ENCODE measurements around the gene PIGQ.

The PIGQ gene

DNA sequence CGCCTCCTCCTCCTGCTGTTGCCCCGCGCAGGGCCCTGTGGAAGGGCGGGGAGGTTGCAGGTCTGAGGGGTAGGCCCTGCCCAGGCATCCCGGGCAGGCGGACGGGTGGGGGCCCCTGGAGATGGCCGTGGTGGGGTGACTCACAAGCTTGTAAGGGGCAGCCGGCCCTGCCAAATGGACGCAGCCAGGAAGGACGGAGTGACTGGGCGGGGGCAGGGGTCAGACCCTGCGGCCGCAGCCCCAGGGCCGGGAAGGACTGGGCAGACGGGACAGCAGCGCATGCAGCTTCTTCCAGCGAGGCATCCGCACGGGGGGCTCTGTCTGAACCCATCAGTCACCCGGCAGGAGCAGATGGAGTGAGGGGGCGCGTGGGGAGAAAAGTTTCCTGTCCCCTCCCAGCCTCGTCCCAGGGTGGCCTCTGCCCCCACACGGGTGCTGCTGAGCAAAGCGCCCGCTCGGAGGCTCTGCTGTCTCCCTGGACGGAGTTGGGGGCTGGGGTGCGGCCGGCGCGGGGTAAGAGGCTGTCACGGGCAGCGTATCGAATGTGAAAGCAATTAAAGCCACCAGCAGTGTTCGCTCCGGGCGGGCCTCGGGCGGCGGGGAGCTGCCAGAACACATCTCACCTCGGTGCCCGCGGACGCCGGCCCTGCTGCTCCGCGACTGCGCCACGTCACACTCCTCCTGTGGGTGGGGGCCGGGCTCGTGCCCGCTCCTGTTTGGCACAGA, 15.0 kb upstream of the PIGQ start:
- TF ChIP-seq CTCF (IDR thresholded peaks at IDR 0.05), result no peak
- Mint-ChIP-seq H3K27me3 (ENCODE audit: low read depth, poor library complexity) (peaks cover 25% of the 10 kb centered on the region), H3K4me3 (peak overlapping the region; percentile 63), H3K9me3 (no peaks in the 10 kb centered on the region), H3K36me3 (ENCODE audit: low read depth) (peaks cover 4% of the 10 kb centered on the region), H3K4me1 (peaks cover 15% of the 10 kb centered on the region), H3K27ac (no peak overlapping the region)
- peak; percentile 50 for DNase-seq

DNA sequence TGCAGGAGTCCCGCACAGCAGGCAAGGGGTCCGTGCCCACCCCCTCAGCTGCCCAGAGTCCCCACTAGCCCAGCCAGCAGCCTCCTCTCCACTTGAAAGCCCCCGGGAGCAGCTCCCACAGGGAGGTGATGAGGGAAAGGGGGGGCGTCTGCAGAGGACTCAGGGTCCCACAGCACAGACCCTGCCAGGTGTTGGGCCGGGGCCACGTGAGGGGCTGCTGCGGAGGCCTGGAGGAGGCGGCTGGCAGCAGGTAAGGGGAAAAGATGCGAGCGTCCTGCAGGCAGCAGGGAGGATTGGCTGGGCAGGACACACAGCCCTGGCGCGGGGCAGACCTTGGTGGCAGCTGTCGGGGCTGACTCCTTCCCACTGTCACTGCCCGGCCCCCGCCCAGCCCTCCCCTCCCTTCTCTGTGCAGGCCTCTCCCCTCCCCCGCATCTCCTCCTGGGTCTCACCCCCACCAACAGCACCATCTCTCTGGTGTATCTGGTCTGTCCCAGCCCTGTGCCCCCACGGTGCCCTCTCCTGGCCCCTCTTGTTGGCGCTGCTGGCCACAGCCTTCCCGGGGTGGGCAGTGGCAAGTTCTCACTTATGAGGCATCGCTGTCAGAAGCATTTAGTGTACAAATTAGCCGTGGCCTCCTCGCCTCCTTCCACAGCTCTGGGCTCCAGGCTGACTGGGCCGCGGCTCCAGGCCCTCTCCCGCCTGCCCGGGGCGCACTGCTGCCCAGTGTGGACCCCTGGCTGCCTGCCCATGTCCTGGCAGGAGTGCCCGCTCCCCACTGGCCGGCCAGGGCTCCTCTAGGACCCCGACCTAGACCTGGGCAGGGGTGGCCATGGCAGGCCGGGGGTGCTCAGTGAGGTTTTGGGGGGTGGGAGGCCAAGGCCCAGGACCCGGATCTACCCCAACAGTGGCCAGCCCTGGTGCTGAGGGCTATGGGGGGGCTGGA, 14.0 kb upstream of the PIGQ start:
- peaks cover 4% of the 10 kb centered on the region for H3K36me3 Mint-ChIP-seq (ENCODE audit: low read depth)
- H3K4me1 Mint-ChIP-seq, result peaks cover 15% of the 10 kb centered on the region
- H3K4me3 Mint-ChIP-seq, result no peak overlapping the region
- H3K27ac Mint-ChIP-seq, result no peak overlapping the region
- no peak for TF ChIP-seq CTCF (IDR thresholded peaks at IDR 0.05)
- peaks cover 25% of the 10 kb centered on the region for H3K27me3 Mint-ChIP-seq (ENCODE audit: low read depth, poor library complexity)
- H3K9me3 Mint-ChIP-seq, result no peaks in the 10 kb centered on the region
- DNase-seq, result peak; percentile 35

DNA sequence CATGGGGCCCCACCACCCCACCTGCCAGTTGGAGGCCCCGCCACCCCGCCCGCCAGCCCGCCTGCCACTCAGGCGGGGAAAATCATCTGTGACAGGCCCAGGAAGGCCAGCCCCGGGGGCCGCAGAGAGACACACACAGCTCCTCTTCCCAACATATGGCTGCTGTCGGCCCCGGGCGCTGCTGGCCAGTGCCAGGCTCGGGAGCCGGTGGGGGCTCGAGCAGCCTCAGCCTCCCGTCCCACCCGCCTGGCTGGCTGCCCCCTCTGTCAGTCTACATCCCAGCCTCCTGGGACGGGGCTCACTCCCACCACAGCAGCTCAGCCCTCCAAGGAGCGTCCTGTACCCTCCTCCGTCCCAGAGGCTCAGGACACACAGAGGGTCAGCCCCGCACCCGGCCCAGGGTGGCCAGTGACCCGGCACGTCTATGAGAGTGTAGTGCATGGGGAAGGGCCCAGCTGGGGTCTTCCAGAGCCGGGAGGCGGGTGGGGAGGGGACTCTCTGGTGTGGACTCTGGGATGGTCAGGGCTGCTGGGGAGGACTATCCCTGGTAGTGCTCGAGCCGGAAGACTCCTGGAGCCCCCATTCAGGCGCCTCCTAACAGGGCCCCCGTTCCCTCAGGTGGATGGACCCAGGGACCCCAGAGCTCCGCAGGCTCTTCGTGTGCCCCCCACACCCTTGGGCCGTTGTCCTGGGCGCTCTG, 13.1 kb upstream of the PIGQ start:
- H3K9me3 Mint-ChIP-seq, result no peaks in the 10 kb centered on the region
- DNase-seq, result no peak
- peaks cover 4% of the 10 kb centered on the region for H3K36me3 Mint-ChIP-seq (ENCODE audit: low read depth)
- TF ChIP-seq CTCF (IDR thresholded peaks at IDR 0.05), result no peak
- peaks cover 28% of the 10 kb centered on the region for H3K27me3 Mint-ChIP-seq (ENCODE audit: low read depth, poor library complexity)
- H3K4me3 Mint-ChIP-seq, result no peak overlapping the region
- peaks cover 15% of the 10 kb centered on the region for H3K4me1 Mint-ChIP-seq
- no peak overlapping the region for H3K27ac Mint-ChIP-seq

DNA sequence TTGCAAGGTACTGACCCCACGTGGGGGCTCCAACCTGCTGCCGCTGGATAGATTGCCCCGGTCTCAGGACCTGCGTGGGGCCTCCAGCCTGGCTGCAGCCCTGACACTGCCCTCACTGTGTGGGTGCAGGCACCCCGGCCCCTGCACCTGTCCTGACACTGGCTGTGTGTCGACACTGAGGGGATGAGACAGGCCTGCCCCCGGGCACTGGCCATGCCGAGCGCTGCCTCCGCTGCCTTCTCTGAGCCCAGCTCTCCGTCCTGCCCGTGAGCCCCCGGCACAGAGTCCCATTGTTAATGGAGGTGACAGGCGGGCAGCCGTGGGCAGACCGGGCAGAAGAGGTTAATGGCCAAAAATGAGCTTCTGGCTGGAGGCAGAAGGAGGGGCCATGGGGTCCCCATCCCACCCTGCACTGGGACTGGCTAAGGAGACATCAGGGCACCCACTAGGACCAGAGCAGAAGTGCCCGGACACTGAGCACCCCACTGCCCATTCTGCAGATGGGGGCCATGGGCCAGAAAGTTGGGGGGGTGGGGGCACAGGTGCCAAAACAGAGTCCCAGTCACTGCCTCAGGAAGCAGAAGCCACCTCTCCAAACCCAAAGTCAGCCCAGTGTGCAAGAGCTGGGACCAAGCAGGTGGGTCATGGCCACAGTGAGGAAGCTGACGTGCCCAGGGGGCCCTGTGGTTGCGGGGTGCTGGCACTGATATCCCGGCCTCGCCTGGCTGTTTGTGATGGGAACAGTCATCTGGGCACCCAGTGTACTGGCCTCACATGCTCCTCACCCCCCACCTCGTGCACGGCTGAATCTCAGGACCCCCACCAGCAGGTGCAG, 12.1 kb upstream of the PIGQ start:
- peaks cover 37% of the 10 kb centered on the region for H3K27me3 Mint-ChIP-seq (ENCODE audit: low read depth, poor library complexity)
- H3K9me3 Mint-ChIP-seq, result no peaks in the 10 kb centered on the region
- TF ChIP-seq CTCF (IDR thresholded peaks at IDR 0.05), result no peak
- H3K27ac Mint-ChIP-seq, result no peak overlapping the region
- H3K36me3 Mint-ChIP-seq (ENCODE audit: low read depth), result peaks cover 4% of the 10 kb centered on the region
- peaks cover 20% of the 10 kb centered on the region for H3K4me1 Mint-ChIP-seq
- no peak overlapping the region for H3K4me3 Mint-ChIP-seq
- no peak for DNase-seq

- Mint-ChIP-seq H3K36me3 (ENCODE audit: low read depth) (peaks cover 4% of the 10 kb centered on the region), H3K9me3 (no peaks in the 10 kb centered on the region), H3K27me3 (ENCODE audit: low read depth, poor library complexity) (peaks cover 41% of the 10 kb centered on the region), H3K4me1 (peaks cover 22% of the 10 kb centered on the region), H3K4me3 (peak overlapping the region; percentile 62), H3K27ac (no peak overlapping the region)
- no peak for TF ChIP-seq CTCF (IDR thresholded peaks at IDR 0.05)
- DNase-seq, result no peak
Observed at GRCh38 chr16:558298-559020, 11.3 kb upstream of the PIGQ start.
